ENCODE results near the gene KLHL33.

KLHL33 gene

DNA sequence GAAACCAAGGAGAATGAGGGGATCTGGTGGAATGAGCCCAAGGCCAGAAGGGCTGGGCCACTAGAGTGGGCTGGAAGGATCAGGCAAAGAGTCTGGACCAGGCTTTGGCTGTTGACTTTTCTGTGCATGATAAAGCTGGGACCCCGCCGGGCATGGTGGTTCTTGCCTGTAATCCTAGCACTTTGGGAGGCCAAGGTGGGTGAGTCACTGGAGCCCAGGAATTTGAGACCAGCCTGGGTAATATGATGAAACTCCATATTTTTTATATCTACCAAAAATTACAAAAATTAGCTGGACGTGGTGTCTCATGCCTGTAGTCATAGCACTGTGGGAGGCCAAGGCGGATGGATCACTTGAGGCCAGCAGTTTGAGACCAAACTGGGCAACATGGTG, 393 bp upstream of the KLHL33 start:
- no peak overlapping the region for H3K27ac ChIP-seq (ENCODE audit: low read length)
- no peak overlapping the region for H3K4me3 ChIP-seq (ENCODE audit: low read depth in 1 of 2, low read length in 2 of 2)
- H3K4me1 ChIP-seq (ENCODE audit: insufficient read depth, low read length), result 0 out of 2 replicates have a peak, but pooled peaks cover 2% of the 10 kb centered on the region
- H3K9ac ChIP-seq (ENCODE audit: low read depth, low read length), result no peak overlapping the region
- H3K9me3 ChIP-seq (ENCODE audit: insufficient read depth, low read length, severe bottlenecking), result no peaks in the 10 kb centered on the region
- no peak overlapping the region for H3K4me2 ChIP-seq (ENCODE audit: insufficient read depth, low read length)
- no peak overlapping the region for H2AFZ ChIP-seq (ENCODE audit: low read depth, low read length)
- H3K79me2 ChIP-seq (ENCODE audit: insufficient read depth, low read length), result no peaks in the 10 kb centered on the region
- TF ChIP-seq, protein P1, sequence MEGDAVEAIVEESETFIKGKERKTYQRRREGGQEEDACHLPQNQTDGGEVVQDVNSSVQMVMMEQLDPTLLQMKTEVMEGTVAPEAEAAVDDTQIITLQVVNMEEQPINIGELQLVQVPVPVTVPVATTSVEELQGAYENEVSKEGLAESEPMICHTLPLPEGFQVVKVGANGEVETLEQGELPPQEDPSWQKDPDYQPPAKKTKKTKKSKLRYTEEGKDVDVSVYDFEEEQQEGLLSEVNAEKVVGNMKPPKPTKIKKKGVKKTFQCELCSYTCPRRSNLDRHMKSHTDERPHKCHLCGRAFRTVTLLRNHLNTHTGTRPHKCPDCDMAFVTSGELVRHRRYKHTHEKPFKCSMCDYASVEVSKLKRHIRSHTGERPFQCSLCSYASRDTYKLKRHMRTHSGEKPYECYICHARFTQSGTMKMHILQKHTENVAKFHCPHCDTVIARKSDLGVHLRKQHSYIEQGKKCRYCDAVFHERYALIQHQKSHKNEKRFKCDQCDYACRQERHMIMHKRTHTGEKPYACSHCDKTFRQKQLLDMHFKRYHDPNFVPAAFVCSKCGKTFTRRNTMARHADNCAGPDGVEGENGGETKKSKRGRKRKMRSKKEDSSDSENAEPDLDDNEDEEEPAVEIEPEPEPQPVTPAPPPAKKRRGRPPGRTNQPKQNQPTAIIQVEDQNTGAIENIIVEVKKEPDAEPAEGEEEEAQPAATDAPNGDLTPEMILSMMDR (IDR thresholded peaks at IDR 0.05; ENCODE audit: borderline replicate concordance, extremely low read depth, low read length, poor library complexity, severe bottlenecking), result no peak
- TF ChIP-seq EZH2 (IDR thresholded peaks at IDR 0.05; ENCODE audit: borderline replicate concordance, low read depth, low read length, severe bottlenecking), result no peak
- H3K27me3 ChIP-seq (ENCODE audit: insufficient read depth, low read length, poor library complexity), result no peaks in the 10 kb centered on the region
- ATAC-seq (ENCODE audit: insufficient read depth, low read depth) (no peak), DNase-seq (no peak)
- H4K20me1 ChIP-seq (ENCODE audit: insufficient read depth, low read length), result no peaks in the 10 kb centered on the region
- H3K36me3 ChIP-seq (ENCODE audit: insufficient read depth, low read length), result no peaks in the 10 kb centered on the region

DNA sequence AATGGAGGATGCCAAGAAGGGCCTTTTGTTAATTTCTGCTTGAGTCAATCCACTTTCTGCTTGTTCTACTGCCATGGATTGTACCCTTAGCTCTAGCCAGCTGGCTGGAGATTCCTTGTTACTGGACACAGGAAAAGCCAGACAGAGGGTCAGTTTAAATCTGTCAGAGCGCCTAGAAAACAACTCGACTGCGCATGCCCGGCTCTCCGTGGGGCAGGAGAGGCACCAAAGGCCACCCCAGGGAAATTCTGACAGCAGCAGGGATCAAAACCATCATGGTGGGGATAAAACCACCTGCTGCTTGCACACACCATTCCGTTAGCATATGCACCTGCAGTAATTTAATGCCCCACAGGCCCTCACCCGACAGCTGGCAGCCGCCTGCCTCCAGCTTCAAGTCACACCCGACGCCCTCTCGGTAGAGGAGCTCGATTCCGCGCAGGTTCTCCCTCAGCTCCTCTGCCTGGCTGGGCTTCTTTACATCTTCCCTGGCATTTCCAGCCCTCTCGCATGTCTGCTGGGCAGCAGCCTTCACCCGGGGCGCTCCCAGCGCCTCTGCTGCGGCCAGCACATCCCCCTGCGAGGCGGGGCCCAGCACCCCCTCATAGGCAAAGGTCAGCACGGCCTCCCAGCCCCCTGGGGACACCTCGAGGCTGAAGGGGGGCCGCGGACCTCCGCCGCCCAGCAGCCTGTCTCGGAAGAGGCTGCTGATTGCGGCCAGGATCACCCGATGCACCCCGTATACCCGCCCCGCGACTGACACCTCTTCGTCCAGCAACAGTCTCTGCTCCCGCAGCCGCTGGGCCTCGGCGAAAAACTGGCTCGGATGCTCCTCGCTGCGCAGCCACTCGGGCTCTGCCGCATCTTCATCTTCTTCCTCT, 1.0 kb downstream of the KLHL33 start:
- H2AFZ ChIP-seq (ENCODE audit: low read depth, low read length), result no peak overlapping the region
- no peaks in the 10 kb centered on the region for H3K79me2 ChIP-seq (ENCODE audit: insufficient read depth, low read length)
- H3K4me2 ChIP-seq (ENCODE audit: insufficient read depth, low read length), result no peak overlapping the region
- no peaks in the 10 kb centered on the region for H3K4me1 ChIP-seq (ENCODE audit: insufficient read depth, low read length)
- no peaks in the 10 kb centered on the region for H3K27me3 ChIP-seq (ENCODE audit: insufficient read depth, low read length, poor library complexity)
- ATAC-seq (ENCODE audit: insufficient read depth, low read depth) (no peak), DNase-seq (no peak)
- no peak overlapping the region for H3K9ac ChIP-seq (ENCODE audit: low read depth, low read length)
- H3K4me3 ChIP-seq (ENCODE audit: low read depth in 1 of 2, low read length in 2 of 2), result no peak overlapping the region
- H3K27ac ChIP-seq (ENCODE audit: low read length), result no peak overlapping the region
- H3K36me3 ChIP-seq (ENCODE audit: insufficient read depth, low read length), result no peaks in the 10 kb centered on the region
- TF ChIP-seq, protein P1 (IDR thresholded peaks at IDR 0.05; ENCODE audit: borderline replicate concordance, extremely low read depth, low read length, poor library complexity, severe bottlenecking), result no peak
- no peak for TF ChIP-seq EZH2 (IDR thresholded peaks at IDR 0.05; ENCODE audit: borderline replicate concordance, low read depth, low read length, severe bottlenecking)
- no peaks in the 10 kb centered on the region for H3K9me3 ChIP-seq (ENCODE audit: insufficient read depth, low read length, severe bottlenecking)
- H4K20me1 ChIP-seq (ENCODE audit: insufficient read depth, low read length), result no peaks in the 10 kb centered on the region

DNA sequence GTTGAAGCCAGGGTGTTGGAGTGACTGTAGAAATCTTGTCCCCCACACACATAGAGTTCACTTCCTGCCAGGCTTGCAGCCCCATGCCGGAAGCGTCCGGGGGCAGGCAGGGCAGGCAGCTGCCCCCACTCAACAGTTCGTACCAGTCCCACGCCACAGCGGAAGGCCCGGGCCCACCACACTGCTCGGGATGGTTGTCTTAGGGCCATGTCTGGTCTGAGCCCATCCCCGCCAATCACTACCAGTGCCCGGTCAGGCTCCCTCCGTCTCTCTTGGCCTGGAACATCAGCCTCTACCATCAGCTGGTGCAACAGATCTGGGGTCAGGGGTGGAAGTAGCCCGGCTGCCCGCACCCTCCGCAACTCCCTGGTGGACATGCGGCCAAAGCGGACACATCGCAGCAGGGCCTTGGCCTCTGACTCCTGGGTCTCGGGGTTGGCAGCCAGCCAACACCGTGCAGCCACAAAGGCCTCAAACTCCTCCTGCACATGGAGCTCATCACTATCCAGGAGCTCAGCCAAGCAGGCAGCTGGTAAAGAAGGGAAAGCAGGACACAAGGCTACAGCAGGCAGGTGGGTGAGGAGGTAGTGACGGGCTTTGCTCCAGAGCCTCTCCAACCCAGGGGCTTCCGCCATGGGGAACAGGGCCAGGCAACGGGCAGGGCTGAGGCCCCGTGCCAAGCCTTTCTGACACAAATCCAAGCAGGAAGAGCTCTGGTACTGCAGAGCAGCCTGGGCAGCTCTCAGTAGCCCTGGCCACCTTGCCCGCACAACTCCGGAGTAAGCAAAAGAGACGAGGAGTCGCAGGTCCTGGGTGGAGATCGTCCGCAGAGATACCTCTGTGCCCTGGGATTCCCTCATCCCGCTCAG, 5.9 kb downstream of the KLHL33 start:
- Histone ChIP-seq H2AFZ (ENCODE audit: low read depth, low read length) (no peak overlapping the region), H3K9ac (ENCODE audit: low read depth, low read length) (no peak overlapping the region), H4K20me1 (ENCODE audit: insufficient read depth, low read length) (no peaks in the 10 kb centered on the region), H3K4me1 (ENCODE audit: insufficient read depth, low read length) (peaks cover 16% of the 10 kb centered on the region), H3K4me2 (ENCODE audit: insufficient read depth, low read length) (no peak overlapping the region), H3K9me3 (ENCODE audit: insufficient read depth, low read length, severe bottlenecking) (no peaks in the 10 kb centered on the region), H3K27ac (ENCODE audit: low read length) (no peak overlapping the region), H3K4me3 (ENCODE audit: low read depth in 1 of 2, low read length in 2 of 2) (no peak overlapping the region), H3K36me3 (ENCODE audit: insufficient read depth, low read length) (no peaks in the 10 kb centered on the region), H3K27me3 (ENCODE audit: insufficient read depth, low read length, poor library complexity) (no peaks in the 10 kb centered on the region), H3K79me2 (ENCODE audit: insufficient read depth, low read length) (no peaks in the 10 kb centered on the region)
- TF ChIP-seq, protein P1 (IDR thresholded peaks at IDR 0.05; ENCODE audit: borderline replicate concordance, extremely low read depth, low read length, poor library complexity, severe bottlenecking), result no peak
- no peak for TF ChIP-seq EZH2 (IDR thresholded peaks at IDR 0.05; ENCODE audit: borderline replicate concordance, low read depth, low read length, severe bottlenecking)
- DNase-seq, result no peak
- ATAC-seq (ENCODE audit: insufficient read depth, low read depth), result no peak

Data from DND-41 (cell line).